Measurements from ENCODE around the gene MAP3K15. TPM values are rescaled to one million over a fixed set of nuclear protein-coding genes. Genes with fewer than 3 reads are reported as not detected.

MAP3K15 gene
- total RNA-seq, 2 donors from 2014 or later, result 0.56 TPM; not detected in 1

GRCh38 chrX:19377799-19378198 is 137.5 kb downstream of the MAP3K15 start:
- Histone ChIP-seq H3K4me3 (no peak overlapping the region), H3K4me1 (ENCODE audit: control insufficient read depth in 1 of 2, low read depth in 2 of 2) (no peaks in the 10 kb centered on the region), H3K27me3 (replicated peaks; ENCODE audit: insufficient read depth) (no peaks in the 10 kb centered on the region), H3K9me3 (no peaks in the 10 kb centered on the region), H3K36me3 (no peaks in the 10 kb centered on the region), H3K27ac (no peak overlapping the region)
- ATAC-seq (ENCODE audit: insufficient number of reproducible peaks, low FRiP score, low read depth) (no peak), DNase-seq (ENCODE audit: low spot score) (no peak)
- no peak for TF ChIP-seq CTCF (IDR thresholded peaks at IDR 0.05)

GRCh38 chrX:19375546-19375945 is 139.8 kb downstream of the MAP3K15 start:
- no peak overlapping the region for H3K27ac ChIP-seq
- no peaks in the 10 kb centered on the region for H3K4me1 ChIP-seq (ENCODE audit: control insufficient read depth in 1 of 2, low read depth in 2 of 2)
- H3K9me3 ChIP-seq, result no peaks in the 10 kb centered on the region
- no peak for DNase-seq (ENCODE audit: low spot score)
- H3K4me3 ChIP-seq, result no peak overlapping the region
- no peaks in the 10 kb centered on the region for H3K27me3 ChIP-seq (replicated peaks; ENCODE audit: insufficient read depth)
- no peak for ATAC-seq (ENCODE audit: insufficient number of reproducible peaks, low FRiP score, low read depth)
- TF ChIP-seq CTCF (IDR thresholded peaks at IDR 0.05), result no peak
- H3K36me3 ChIP-seq, result no peaks in the 10 kb centered on the region

GRCh38 chrX:19373351-19373891 is 141.9 kb downstream of the MAP3K15 start:
- Histone ChIP-seq H3K27me3 (replicated peaks; ENCODE audit: insufficient read depth) (no peaks in the 10 kb centered on the region), H3K27ac (no peak overlapping the region), H3K4me1 (ENCODE audit: control insufficient read depth in 1 of 2, low read depth in 2 of 2) (no peaks in the 10 kb centered on the region), H3K4me3 (peak overlapping the region; percentile 73), H3K36me3 (no peaks in the 10 kb centered on the region), H3K9me3 (no peaks in the 10 kb centered on the region)
- TF ChIP-seq CTCF (IDR thresholded peaks at IDR 0.05), result no peak
- DNase-seq (ENCODE audit: low spot score) (no peak), ATAC-seq (ENCODE audit: insufficient number of reproducible peaks, low FRiP score, low read depth) (no peak)

GRCh38 chrX:19372547-19373331 is 142.6 kb downstream of the MAP3K15 start:
- Histone ChIP-seq H3K4me3 (peak overlapping the region; percentile 73), H3K27ac (no peak overlapping the region), H3K4me1 (ENCODE audit: control insufficient read depth in 1 of 2, low read depth in 2 of 2) (no peaks in the 10 kb centered on the region), H3K36me3 (no peaks in the 10 kb centered on the region), H3K9me3 (no peaks in the 10 kb centered on the region), H3K27me3 (replicated peaks; ENCODE audit: insufficient read depth) (no peaks in the 10 kb centered on the region)
- no peak for TF ChIP-seq CTCF (IDR thresholded peaks at IDR 0.05)
- DNase-seq (ENCODE audit: low spot score) (no peak), ATAC-seq (ENCODE audit: insufficient number of reproducible peaks, low FRiP score, low read depth) (no peak)

GRCh38 chrX:19372170-19372546 is 143.2 kb downstream of the MAP3K15 start:
- no peak for DNase-seq (ENCODE audit: low spot score)
- ATAC-seq (ENCODE audit: insufficient number of reproducible peaks, low FRiP score, low read depth), result no peak
- Histone ChIP-seq H3K9me3 (no peaks in the 10 kb centered on the region), H3K4me3 (peak overlapping the region; percentile 73), H3K27ac (no peak overlapping the region), H3K27me3 (replicated peaks; ENCODE audit: insufficient read depth) (no peaks in the 10 kb centered on the region), H3K36me3 (no peaks in the 10 kb centered on the region), H3K4me1 (ENCODE audit: control insufficient read depth in 1 of 2, low read depth in 2 of 2) (no peaks in the 10 kb centered on the region)
- TF ChIP-seq CTCF (IDR thresholded peaks at IDR 0.05), result peak; percentile 48
